Mucosa of rectum (tissue), 2 donors: ENCODE data around the gene WFDC8.

ENCODE experiments used
- H3K27ac ChIP-seq, 2 donors: one replicate each; pipeline ENCODE4 v1.7.0; 2013; ENCODE audit warnings: inconsistent platforms in 2 of 2, low read depth in 2 of 2, low read length in 2 of 2
- H3K27me3 ChIP-seq, 2 donors: one replicate each; pipeline ENCODE4 v1.7.0; 2013; ENCODE audit warnings: low read length in 2 of 2; ENCODE audit not compliant: control insufficient read depth in 2 of 2, insufficient read depth in 2 of 2
- H3K36me3 ChIP-seq, 2 donors: one replicate each; pipeline ENCODE4 v1.7.0; 2013; ENCODE audit warnings: low read length in 2 of 2; ENCODE audit not compliant: control insufficient read depth in 2 of 2, insufficient read depth in 2 of 2
- H3K4me1 ChIP-seq, 2 donors: one replicate each; pipeline ENCODE4 v1.7.0; 2013; ENCODE audit warnings: low read length in 2 of 2, mild to moderate bottlenecking in 1 of 2; ENCODE audit not compliant: control insufficient read depth in 2 of 2, insufficient read depth in 2 of 2
- H3K4me3 ChIP-seq, 2 donors: one replicate each; pipeline ENCODE4 v1.7.0; 2013; ENCODE audit warnings: low read length in 2 of 2
- H3K9ac ChIP-seq, 2 donors: one replicate each; pipeline ENCODE4 v1.7.0; 2013; ENCODE audit warnings: low read length in 2 of 2, low read depth in 1 of 2, mild to moderate bottlenecking in 1 of 2
- H3K9me3 ChIP-seq, 2 donors: one replicate each; pipeline ENCODE4 v1.7.0; 2013; ENCODE audit warnings: low read length in 2 of 2; ENCODE audit not compliant: control insufficient read depth in 2 of 2
- donor health status: healthy.
- donor health status: Normal muscosa, but diverticular disease.

The WFDC8 gene

GRCh38 chr20:45518282-45518681, 60.8 kb downstream of the WFDC8 start:
- H3K4me3 ChIP-seq: no peak overlapping the region
- H3K27ac ChIP-seq: no peak overlapping the region
- H3K4me1 ChIP-seq: no peaks in the 10 kb centered on the region
- H3K9me3 ChIP-seq: no peaks in the 10 kb centered on the region
- H3K36me3 ChIP-seq: no peaks in the 10 kb centered on the region
- no peak overlapping the region for H3K9ac ChIP-seq
- no peaks in the 10 kb centered on the region for H3K27me3 ChIP-seq

GRCh38 chr20:45515147-45515913, 63.8 kb downstream of the WFDC8 start, which contains the start of gene SPINT3:
Gene SPINT3 (minus strand): TSS chr20:45515622. CDS start chr20:45515608, 14 bp downstream.
- no peaks in the 10 kb centered on the region for H3K36me3 ChIP-seq
- H3K27ac ChIP-seq: no peak within 1 kb of the TSS
- H3K27me3 ChIP-seq: no peaks in the 10 kb centered on the region

GRCh38 chr20:45510242-45510862, 68.7 kb downstream of the WFDC8 start:
- Histone ChIP-seq H3K4me1 (no peaks in the 10 kb centered on the region), H3K9ac (no peak overlapping the region), H3K9me3 (no peaks in the 10 kb centered on the region), H3K27me3 (no peaks in the 10 kb centered on the region), H3K27ac (no peak overlapping the region), H3K4me3 (no peak overlapping the region), H3K36me3 (no peaks in the 10 kb centered on the region)

More at GRCh38 chr20:45515147-45515913, 63.8 kb downstream of the WFDC8 start, which contains the start of gene SPINT3:
- Histone ChIP-seq H3K4me1 (no peaks in the 10 kb centered on the region), H3K9ac (no peak within 1 kb of the TSS), H3K9me3 (no peaks in the 10 kb centered on the region), H3K4me3 (no peak within 1 kb of the TSS)

- Histone ChIP-seq H3K27me3 (no peaks in the 10 kb centered on the region), H3K9me3 (no peaks in the 10 kb centered on the region), H3K27ac (no peak overlapping the region), H3K4me1 (no peaks in the 10 kb centered on the region), H3K4me3 (no peak overlapping the region), H3K9ac (no peak overlapping the region), H3K36me3 (no peaks in the 10 kb centered on the region)
Observed at GRCh38 chr20:45509091-45509490, 70.0 kb downstream of the WFDC8 start.

- H3K27ac ChIP-seq: no peak overlapping the region
- H3K4me1 ChIP-seq: no peaks in the 10 kb centered on the region
- H3K9ac ChIP-seq: no peak overlapping the region
- H3K36me3 ChIP-seq: no peaks in the 10 kb centered on the region
- no peaks in the 10 kb centered on the region for H3K27me3 ChIP-seq
- H3K4me3 ChIP-seq: no peak overlapping the region
- H3K9me3 ChIP-seq: no peaks in the 10 kb centered on the region
Observed at GRCh38 chr20:45508068-45508886, 70.8 kb downstream of the WFDC8 start.

GRCh38 chr20:45507011-45507820, 71.9 kb downstream of the WFDC8 start:
- Histone ChIP-seq H3K9ac (no peak overlapping the region), H3K4me1 (no peaks in the 10 kb centered on the region), H3K4me3 (no peak overlapping the region), H3K27ac (no peak overlapping the region), H3K36me3 (no peaks in the 10 kb centered on the region), H3K9me3 (no peaks in the 10 kb centered on the region), H3K27me3 (no peaks in the 10 kb centered on the region)

GRCh38 chr20:45506398-45506797, 72.7 kb downstream of the WFDC8 start:
- Histone ChIP-seq H3K27ac (no peak overlapping the region), H3K27me3 (no peaks in the 10 kb centered on the region), H3K4me3 (no peak overlapping the region), H3K9me3 (no peaks in the 10 kb centered on the region), H3K4me1 (no peaks in the 10 kb centered on the region), H3K36me3 (no peaks in the 10 kb centered on the region), H3K9ac (no peak overlapping the region)

GRCh38 chr20:45503403-45503802, 75.7 kb downstream of the WFDC8 start:
- no peak overlapping the region for H3K9ac ChIP-seq
- H3K4me3 ChIP-seq: no peak overlapping the region
- no peak overlapping the region for H3K27ac ChIP-seq
- H3K4me1 ChIP-seq: peaks cover 8 to 14% of the 10 kb centered on the region in 2 donors
- peaks cover 0 to 5% of the 10 kb centered on the region in 2 donors for H3K27me3 ChIP-seq
- H3K9me3 ChIP-seq: no peaks in the 10 kb centered on the region
- H3K36me3 ChIP-seq: no peaks in the 10 kb centered on the region

- Histone ChIP-seq H3K27me3 (peaks cover 0 to 5% of the 10 kb centered on the region in 2 donors), H3K4me1 (peaks cover 8 to 14% of the 10 kb centered on the region in 2 donors), H3K4me3 (no peak overlapping the region), H3K9ac (no peak overlapping the region), H3K36me3 (no peaks in the 10 kb centered on the region), H3K9me3 (no peaks in the 10 kb centered on the region), H3K27ac (no peak overlapping the region)
Observed at GRCh38 chr20:45502561-45502960, 76.5 kb downstream of the WFDC8 start.
